GM18867 (cell line): ENCODE results near the gene KATNB1.
A peak's percentile ranks its signal among the peaks of the same experiment; 100 is the strongest.

Experiments used
- ATAC-seq: cut with Tn5 transposase; IDR thresholded peaks from one replicate; pipeline ENCODE4 v1.9.1; 2021; ENCODE audit warnings: mild to moderate bottlenecking, moderate library complexity; ENCODE audit not compliant: unreplicated experiment

KATNB1 gene

GRCh38 chr16:57755061-57755684, 19.6 kb downstream of the KATNB1 start:
- no peak for ATAC-seq

GRCh38 chr16:57755726-57756423, 20.3 kb downstream of the KATNB1 start:
- no peak for ATAC-seq

GRCh38 chr16:57756424-57757325, 21.1 kb downstream of the KATNB1 start:
- ATAC-seq = peak; percentile 4

- peak; percentile 89 for ATAC-seq
Measured at GRCh38 chr16:57757326-57757786, 21.8 kb downstream of the KATNB1 start.

- ATAC-seq = no peak
Measured at GRCh38 chr16:57757883-57758282, 22.3 kb downstream of the KATNB1 start.

- ATAC-seq = no peak
Measured at GRCh38 chr16:57758331-57759117, 23.0 kb downstream of the KATNB1 start.

- no peak for ATAC-seq
Measured at GRCh38 chr16:57759131-57759530, 23.6 kb downstream of the KATNB1 start.

GRCh38 chr16:57759541-57760356, 24.2 kb downstream of the KATNB1 start:
- no peak for ATAC-seq

- no peak for ATAC-seq
Measured at GRCh38 chr16:57760357-57761160, 25.0 kb downstream of the KATNB1 start.

GRCh38 chr16:57761301-57761700, 25.7 kb downstream of the KATNB1 start:
- no peak for ATAC-seq

- no peak for ATAC-seq
Measured at GRCh38 chr16:57761957-57762356, 26.4 kb downstream of the KATNB1 start.

GRCh38 chr16:57762365-57763040, 26.9 kb downstream of the KATNB1 start:
- ATAC-seq = no peak

GRCh38 chr16:57763285-57764005, 27.9 kb downstream of the KATNB1 start:
- no peak for ATAC-seq

- ATAC-seq = no peak
Measured at GRCh38 chr16:57764006-57764340, 28.4 kb downstream of the KATNB1 start.

- peak; percentile 48 for ATAC-seq
Measured at GRCh38 chr16:57764341-57765159, 29.0 kb downstream of the KATNB1 start.

- ATAC-seq = no peak
Measured at GRCh38 chr16:57765160-57765728, 29.7 kb downstream of the KATNB1 start.
